ENCODE measurements around the gene KRT1.

- TF ChIP-seq POLR2A (IDR thresholded peaks at IDR 0.05; ENCODE audit: low read length) (no peak), GATA1 (IDR thresholded peaks at IDR 0.05; ENCODE audit: low read depth, low read length) (no peak)
Observed at GRCh38 chr12:52690351-52691075, 10.3 kb upstream of the KRT1 start.

Measured in erythroblast (primary cell).